Esophagus muscularis mucosa (tissue), 4 donors: Measurements from ENCODE around the gene C15orf62. TPM values are rescaled to one million over a fixed set of nuclear protein-coding genes. Genes with fewer than 3 reads are reported as not detected.

ENCODE experiments used
- DNase-seq: peaks from one replicate; pipeline ENCODE4 v3.0.0-alpha.2; 2017; ENCODE audit errors: extremely low spot score
- H3K27ac ChIP-seq, 4 donors: fragments of 200-600 bp; sonication (generic); replicated peaks in 1 of 4; 1 replicate in 3 of 4; 2 replicates in 1 of 4; pipeline ENCODE4 v1.5.1; 2016 to 2019; ENCODE audit warnings: mild to moderate bottlenecking in 1 of 4
- H3K27me3 ChIP-seq, 4 donors: fragments of 200-600 bp; sonication (generic); one replicate each; pipeline versions ENCODE4 v1.5.1 to v1.6.0; 2016 to 2019
- H3K36me3 ChIP-seq, 4 donors: fragments of 200-600 bp; sonication (generic); one replicate each; pipeline ENCODE4 v1.5.1; 2016 to 2019
- H3K4me1 ChIP-seq, 4 donors: fragments of 200-600 bp; sonication (generic); one replicate each; pipeline ENCODE4 v1.5.1; 2016 to 2019
- H3K4me3 ChIP-seq, 4 donors: fragments of 200-600 bp; sonication (generic); 1 replicate in 2 of 4; 2 replicates in 2 of 4; pipeline ENCODE4 v1.5.1; 2016 to 2019; ENCODE audit warnings: mild to moderate bottlenecking in 4 of 4, moderate library complexity in 1 of 4
- H3K9me3 ChIP-seq, 4 donors: fragments of 200-600 bp; sonication (generic); 1 replicate in 3 of 4; 2 replicates in 1 of 4; pipeline ENCODE4 v1.5.1; 2016 to 2019
- CTCF ChIP-seq, 3 experiments: fragments of 200-600 bp in 2 of 3; fragments of 450-650 bp in 1 of 3; sonication (generic) in 2 of 3; IDR thresholded peaks; one replicate each; pipeline ENCODE4 v1.5.1; 2017 to 2019; ENCODE audit warnings: antibody characterized with exemption in 3 of 3, mild to moderate bottlenecking in 2 of 3, moderate library complexity in 1 of 3
- EP300 ChIP-seq: sonication (generic); formaldehyde crosslinking; IDR thresholded peaks from one replicate; pipeline ENCODE4 v1.6.1; 2017; ENCODE audit warnings: antibody characterized with exemption
- POLR2A ChIP-seq: fragments of 450-650 bp; IDR thresholded peaks from one replicate; pipeline ENCODE4 v1.6.1; 2017; ENCODE audit warnings: antibody characterized with exemption, moderate library complexity, mild to moderate bottlenecking, low read depth
- POLR2AphosphoS5 ChIP-seq, 2 donors: sonication (generic); formaldehyde crosslinking; IDR thresholded peaks; one replicate each; pipeline ENCODE4 v1.6.1; 2017; ENCODE audit warnings: antibody characterized with exemption in 2 of 2
- WGBS: methylation state at CpG from one replicate; pipeline ENCODE4 v1.1.5; 2018; 5-methylcytosine and 5-hydroxymethylcytosine counted together
- intact Hi-C: fragments of 100-400 bp; cut with DNase I; formaldehyde crosslinking; loops from one replicate; pipeline ENCODE4 v1.15.1; 2023
- small RNA-seq, 3 donors: library from RNA; depleted of rRNA; stranded (forward); fragments of <200 nt; gene quantifications; one replicate each; pipeline ENCODE3, GENCODE V24; 2016
- total RNA-seq, 4 donors: library from RNA; depleted of rRNA; stranded (reverse); fragments of >200 nt; gene quantifications; one replicate each; pipeline versions ENCODE4 v1.1.0 to v1.2.1, GENCODE V29; 2016

The C15orf62 gene
- total RNA-seq, 4 donors from 2014 or later, result under 0.01 to 1.1 (median 0.57) TPM; not detected in 1

- Histone ChIP-seq H3K27ac (no peak overlapping the region), H3K4me1 (no peaks in the 10 kb centered on the region), H3K36me3 (peaks cover 7 to 55% (median 43%) of the 10 kb centered on the region in 4 donors), H3K9me3 (no peaks in the 10 kb centered on the region), H3K27me3 (no peaks in the 10 kb centered on the region), H3K4me3 (no peak overlapping the region)
- DNase-seq, result no peak
- 87% methylated on average over 4 of the region's 4 CpGs for WGBS
- intact Hi-C loops, result no loop called here
- TF ChIP-seq EP300 (no peak), CTCF (IDR thresholded peaks at IDR 0.05) (no peak), POLR2A (no peak), POLR2AphosphoS5 (IDR thresholded peaks at IDR 0.05) (no peak)
These were observed 45.4 kb downstream of the C15orf62 start for GRCh38 chr15:40815042-40815698.

GRCh38 chr15:40819048-40819447 lies 49.3 kb downstream of the C15orf62 start:
- TF ChIP-seq EP300, result no peak
- no peak for TF ChIP-seq POLR2A
- TF ChIP-seq CTCF (IDR thresholded peaks at IDR 0.05), result no peak
- TF ChIP-seq POLR2AphosphoS5 (IDR thresholded peaks at IDR 0.05), result no peak
- Histone ChIP-seq H3K36me3 (peaks cover 0 to 18% (median 9%) of the 10 kb centered on the region in 4 donors), H3K9me3 (no peaks in the 10 kb centered on the region), H3K4me3 (no peak overlapping the region), H3K27me3 (no peaks in the 10 kb centered on the region), H3K27ac (no peak overlapping the region), H3K4me1 (no peaks in the 10 kb centered on the region)
- WGBS, result 74% methylated on average over 7 of the region's 7 CpGs
- intact Hi-C loops, result no loop called here
- DNase-seq, result no peak

GRCh38 chr15:40821195-40821594 lies 51.4 kb downstream of the C15orf62 start:
- DNase-seq, result no peak
- 92% methylated on average over 2 of the region's 2 CpGs for WGBS
- TF ChIP-seq POLR2A (no peak), POLR2AphosphoS5 (IDR thresholded peaks at IDR 0.05) (no peak), EP300 (no peak), CTCF (IDR thresholded peaks at IDR 0.05) (no peak)

More at GRCh38 chr15:40821195-40821594, 51.4 kb downstream of the C15orf62 start:
- Histone ChIP-seq H3K9me3 (no peaks in the 10 kb centered on the region), H3K36me3 (no peaks in the 10 kb centered on the region), H3K27me3 (no peaks in the 10 kb centered on the region), H3K4me1 (no peaks in the 10 kb centered on the region), H3K27ac (no peak overlapping the region), H3K4me3 (no peak overlapping the region)
- intact Hi-C loops, result no loop called here

Small RNA genes within 50 kb of the gene (small RNA-seq; reads per million reads assigned to genes)
- gene SUMO2P15, result 0 reads per million in 3 donors

Other genes with a start within 250 kb of the C15orf62 start
- gene CCDC32, start 204.9 kb upstream of the C15orf62 start, total RNA-seq, result 10 to 100 TPM; 24.9 to 38.3 (median 36.0) TPM
- 10 to 100 TPM in 3 of 4 donors, 1 to 10 TPM in 1; 8.7 to 13.5 (median 10.6) TPM for gene RPUSD2, start 200.7 kb upstream of the C15orf62 start, total RNA-seq
- gene KNL1, start 175.7 kb upstream of the C15orf62 start, total RNA-seq, result under 1 TPM in 3 of 4 donors, not detected in 1; 0.06 to 0.63 (median 0.17) TPM
- under 1 TPM in 3 of 4 donors, not detected in 1; 0.50 to 0.92 (median 0.71) TPM for gene RAD51, start 74.8 kb upstream of the C15orf62 start, total RNA-seq
- gene RMDN3, start 14.7 kb upstream of the C15orf62 start, total RNA-seq, result 10 to 100 TPM; 29.5 to 34.9 (median 31.5) TPM
- 10 to 100 TPM in 3 of 4 donors, 1 to 10 TPM in 1; 6.6 to 13.9 (median 11.8) TPM for gene GCHFR, start 5.9 kb upstream of the C15orf62 start, total RNA-seq
- gene ZFYVE19, start 37.1 kb downstream of the C15orf62 start, total RNA-seq, result 10 to 100 TPM; 14.4 to 36.8 (median 18.8) TPM
- 10 to 100 TPM in 3 of 4 donors, 1 to 10 TPM in 1; 10.0 to 23.8 (median 13.9) TPM for gene DNAJC17, start 37.5 kb downstream of the C15orf62 start, total RNA-seq
- not detected for gene PPP1R14D, start 58.7 kb downstream of the C15orf62 start, total RNA-seq
- gene SPINT1, start 74.1 kb downstream of the C15orf62 start, total RNA-seq, result 1 to 10 TPM in 3 of 4 donors, under 1 TPM in 1; 0.99 to 2.8 (median 1.8) TPM
- not detected for gene RHOV, start 104.3 kb downstream of the C15orf62 start, total RNA-seq
- gene VPS18, start 124.5 kb downstream of the C15orf62 start, total RNA-seq, result 10 to 100 TPM; 28.7 to 36.6 (median 32.2) TPM
- 10 to 100 TPM in 1 of 4 donors, 1 to 10 TPM in 3; 1.7 to 12.6 (median 7.5) TPM for gene DLL4, start 159.4 kb downstream of the C15orf62 start, total RNA-seq
- 1 to 10 TPM in 3 of 4 donors, under 1 TPM in 1; 0.66 to 3.6 (median 1.3) TPM for gene CHAC1, start 183.5 kb downstream of the C15orf62 start, total RNA-seq